ENCODE measurements around the gene STK24. TPM values are rescaled to one million over a fixed set of nuclear protein-coding genes. Genes with fewer than 3 reads are reported as not detected.

STK24 gene
- total RNA-seq, 1 donor: 56.6 TPM

- DNase-seq (ENCODE audit: low read depth): no peak
- TF ChIP-seq CTCF (IDR thresholded peaks at IDR 0.05; ENCODE audit: insufficient read depth, low read depth, low read length): no peak
- no peak overlapping the region for H3K4me3 ChIP-seq (ENCODE audit: low read depth, low read length)
These were observed 165.2 kb downstream of the STK24 start for GRCh38 chr13:98411617-98412265.

GRCh38 chr13:98411013-98411412 lies 165.9 kb downstream of the STK24 start:
- H3K4me3 ChIP-seq (ENCODE audit: low read depth, low read length): no peak overlapping the region
- no peak for DNase-seq (ENCODE audit: low read depth)
- TF ChIP-seq CTCF (IDR thresholded peaks at IDR 0.05; ENCODE audit: insufficient read depth, low read depth, low read length): no peak

- TF ChIP-seq CTCF (IDR thresholded peaks at IDR 0.05; ENCODE audit: insufficient read depth, low read depth, low read length): no peak
- DNase-seq (ENCODE audit: low read depth): no peak
- no peak overlapping the region for H3K4me3 ChIP-seq (ENCODE audit: low read depth, low read length)
These were observed 166.3 kb downstream of the STK24 start for GRCh38 chr13:98410612-98411011.

- DNase-seq (ENCODE audit: low read depth): no peak
- TF ChIP-seq CTCF (IDR thresholded peaks at IDR 0.05; ENCODE audit: insufficient read depth, low read depth, low read length): no peak
- no peak overlapping the region for H3K4me3 ChIP-seq (ENCODE audit: low read depth, low read length)
These were observed 167.6 kb downstream of the STK24 start for GRCh38 chr13:98409281-98409680.

GRCh38 chr13:98407575-98407974 lies 169.3 kb downstream of the STK24 start:
- no peak for DNase-seq (ENCODE audit: low read depth)
- H3K4me3 ChIP-seq (ENCODE audit: low read depth, low read length): no peak overlapping the region
- TF ChIP-seq CTCF (IDR thresholded peaks at IDR 0.05; ENCODE audit: insufficient read depth, low read depth, low read length): no peak

- DNase-seq (ENCODE audit: low read depth): no peak
- no peak overlapping the region for H3K4me3 ChIP-seq (ENCODE audit: low read depth, low read length)
- TF ChIP-seq CTCF (IDR thresholded peaks at IDR 0.05; ENCODE audit: insufficient read depth, low read depth, low read length): no peak
These were observed 169.9 kb downstream of the STK24 start for GRCh38 chr13:98406971-98407370.

- TF ChIP-seq CTCF (IDR thresholded peaks at IDR 0.05; ENCODE audit: insufficient read depth, low read depth, low read length): no peak
- H3K4me3 ChIP-seq (ENCODE audit: low read depth, low read length): no peak overlapping the region
- DNase-seq (ENCODE audit: low read depth): no peak
These were observed 170.5 kb downstream of the STK24 start for GRCh38 chr13:98406427-98406826.

Data from fibroblast of villous mesenchyme (primary cell).